Esophagus muscularis mucosa (tissue), 4 donors: ENCODE data around the gene CALB2. TPM values are rescaled to one million over a fixed set of nuclear protein-coding genes. Genes with fewer than 3 reads are reported as not detected.

Source experiments
- DNase-seq: peaks from one replicate; pipeline ENCODE4 v3.0.0-alpha.2; 2017; ENCODE audit errors: extremely low spot score
- H3K27ac ChIP-seq, 4 donors: fragments of 200-600 bp; sonication (generic); replicated peaks in 1 of 4; 1 replicate in 3 of 4; 2 replicates in 1 of 4; pipeline ENCODE4 v1.5.1; 2016 to 2019; ENCODE audit warnings: mild to moderate bottlenecking in 1 of 4
- H3K27me3 ChIP-seq, 4 donors: fragments of 200-600 bp; sonication (generic); one replicate each; pipeline versions ENCODE4 v1.5.1 to v1.6.0; 2016 to 2019
- H3K36me3 ChIP-seq, 4 donors: fragments of 200-600 bp; sonication (generic); one replicate each; pipeline ENCODE4 v1.5.1; 2016 to 2019
- H3K4me1 ChIP-seq, 4 donors: fragments of 200-600 bp; sonication (generic); one replicate each; pipeline ENCODE4 v1.5.1; 2016 to 2019
- H3K4me3 ChIP-seq, 4 donors: fragments of 200-600 bp; sonication (generic); 1 replicate in 2 of 4; 2 replicates in 2 of 4; pipeline ENCODE4 v1.5.1; 2016 to 2019; ENCODE audit warnings: mild to moderate bottlenecking in 4 of 4, moderate library complexity in 1 of 4
- H3K9me3 ChIP-seq, 4 donors: fragments of 200-600 bp; sonication (generic); 1 replicate in 3 of 4; 2 replicates in 1 of 4; pipeline ENCODE4 v1.5.1; 2016 to 2019
- EP300 ChIP-seq: sonication (generic); formaldehyde crosslinking; IDR thresholded peaks from one replicate; pipeline ENCODE4 v1.6.1; 2017; ENCODE audit warnings: antibody characterized with exemption
- POLR2A ChIP-seq: fragments of 450-650 bp; IDR thresholded peaks from one replicate; pipeline ENCODE4 v1.6.1; 2017; ENCODE audit warnings: antibody characterized with exemption, moderate library complexity, mild to moderate bottlenecking, low read depth
- POLR2AphosphoS5 ChIP-seq, 2 donors: sonication (generic); formaldehyde crosslinking; IDR thresholded peaks; one replicate each; pipeline ENCODE4 v1.6.1; 2017; ENCODE audit warnings: antibody characterized with exemption in 2 of 2
- WGBS: methylation state at CpG from one replicate; pipeline ENCODE4 v1.1.5; 2018; 5-methylcytosine and 5-hydroxymethylcytosine counted together
- intact Hi-C: fragments of 100-400 bp; cut with DNase I; formaldehyde crosslinking; loops from one replicate; pipeline ENCODE4 v1.15.1; 2023
- total RNA-seq, 4 donors: library from RNA; depleted of rRNA; stranded (reverse); fragments of >200 nt; gene quantifications; one replicate each; pipeline versions ENCODE4 v1.1.0 to v1.2.1, GENCODE V29; 2016
- TF ChIP-seq, protein P1 (sequence below), 3 experiments: fragments of 200-600 bp in 2 of 3; fragments of 450-650 bp in 1 of 3; sonication (generic) in 2 of 3; IDR thresholded peaks; one replicate each; pipeline ENCODE4 v1.5.1; 2017 to 2019; ENCODE audit warnings: antibody characterized with exemption in 3 of 3, mild to moderate bottlenecking in 2 of 3, moderate library complexity in 1 of 3

The CALB2 gene
- total RNA-seq, 4 donors from 2014 or later, result 0.71 to 3.6 (median 2.4) TPM

- H3K27me3 ChIP-seq, result peaks cover 0 to 52% (median 9%) of the 10 kb centered on the region in 4 donors
- H3K36me3 ChIP-seq, result no peaks in the 10 kb centered on the region
- TF ChIP-seq POLR2AphosphoS5 (IDR thresholded peaks at IDR 0.05) (no peak), EP300 (no peak)
- TF ChIP-seq, protein P1, sequence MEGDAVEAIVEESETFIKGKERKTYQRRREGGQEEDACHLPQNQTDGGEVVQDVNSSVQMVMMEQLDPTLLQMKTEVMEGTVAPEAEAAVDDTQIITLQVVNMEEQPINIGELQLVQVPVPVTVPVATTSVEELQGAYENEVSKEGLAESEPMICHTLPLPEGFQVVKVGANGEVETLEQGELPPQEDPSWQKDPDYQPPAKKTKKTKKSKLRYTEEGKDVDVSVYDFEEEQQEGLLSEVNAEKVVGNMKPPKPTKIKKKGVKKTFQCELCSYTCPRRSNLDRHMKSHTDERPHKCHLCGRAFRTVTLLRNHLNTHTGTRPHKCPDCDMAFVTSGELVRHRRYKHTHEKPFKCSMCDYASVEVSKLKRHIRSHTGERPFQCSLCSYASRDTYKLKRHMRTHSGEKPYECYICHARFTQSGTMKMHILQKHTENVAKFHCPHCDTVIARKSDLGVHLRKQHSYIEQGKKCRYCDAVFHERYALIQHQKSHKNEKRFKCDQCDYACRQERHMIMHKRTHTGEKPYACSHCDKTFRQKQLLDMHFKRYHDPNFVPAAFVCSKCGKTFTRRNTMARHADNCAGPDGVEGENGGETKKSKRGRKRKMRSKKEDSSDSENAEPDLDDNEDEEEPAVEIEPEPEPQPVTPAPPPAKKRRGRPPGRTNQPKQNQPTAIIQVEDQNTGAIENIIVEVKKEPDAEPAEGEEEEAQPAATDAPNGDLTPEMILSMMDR (IDR thresholded peaks at IDR 0.05), result peak in 1 of 3 experiments; percentile 18
- H3K27ac ChIP-seq, result no peak overlapping the region
- DNase-seq, result no peak
- H3K9me3 ChIP-seq, result no peaks in the 10 kb centered on the region
- intact Hi-C loops, result no loop called here
- WGBS, result 62% methylated on average over 4 of the region's 4 CpGs
- H3K4me1 ChIP-seq, result peaks cover 0 to 4% (median 0%) of the 10 kb centered on the region in 4 donors
- no peak overlapping the region for H3K4me3 ChIP-seq
These were observed 63.4 kb downstream of the CALB2 start for GRCh38 chr16:71421911-71422310.

DNA sequence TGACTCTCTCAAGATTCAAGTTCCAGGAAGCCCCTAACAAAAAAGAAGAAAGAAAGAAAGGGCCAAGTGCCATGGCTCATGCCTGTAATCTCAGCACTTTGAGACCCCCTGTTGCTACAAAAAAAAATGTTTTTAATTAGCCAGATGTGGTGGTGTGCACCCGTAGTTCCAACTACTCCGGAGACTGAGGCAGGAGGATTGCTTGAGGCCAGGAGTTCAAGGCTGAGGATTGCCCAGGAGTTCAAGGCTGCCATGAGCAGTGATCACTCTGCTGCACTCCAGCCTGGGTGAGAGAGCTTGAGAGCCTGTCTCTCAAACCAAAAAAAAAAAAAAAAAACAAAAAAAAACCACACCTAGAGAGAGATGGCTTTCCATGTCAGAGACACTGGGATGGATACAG lies 64.5 kb downstream of the CALB2 start:
- Histone ChIP-seq H3K27ac (no peak overlapping the region), H3K27me3 (peaks cover 0 to 59% (median 9%) of the 10 kb centered on the region in 4 donors), H3K36me3 (no peaks in the 10 kb centered on the region), H3K4me3 (no peak overlapping the region), H3K9me3 (peaks cover 0 to 3% (median 0%) of the 10 kb centered on the region in 4 donors), H3K4me1 (peaks cover 0 to 4% (median 0%) of the 10 kb centered on the region in 4 donors)
- intact Hi-C loops, result no loop called here
- TF ChIP-seq POLR2AphosphoS5 (IDR thresholded peaks at IDR 0.05), result no peak
- TF ChIP-seq, protein P1 (IDR thresholded peaks at IDR 0.05), result no peak
- TF ChIP-seq EP300, result no peak
- no peak for TF ChIP-seq POLR2A
- WGBS, result 59% methylated on average over 2 of the region's 2 CpGs
- no peak for DNase-seq

GRCh38 chr16:71423865-71424264 lies 65.3 kb downstream of the CALB2 start:
- DNase-seq, result no peak
- H3K27me3 ChIP-seq, result peaks cover 0 to 59% (median 9%) of the 10 kb centered on the region in 4 donors
- intact Hi-C loops, result no loop called here
- H3K4me3 ChIP-seq, result no peak overlapping the region
- 76% methylated on average over 7 of the region's 7 CpGs for WGBS
- peaks cover 0 to 6% (median 2%) of the 10 kb centered on the region in 4 donors for H3K9me3 ChIP-seq
- H3K36me3 ChIP-seq, result no peaks in the 10 kb centered on the region
- no peak overlapping the region for H3K27ac ChIP-seq
- no peak for TF ChIP-seq POLR2A
- H3K4me1 ChIP-seq, result peaks cover 0 to 4% (median 0%) of the 10 kb centered on the region in 4 donors

- H3K4me3 ChIP-seq, result no peak overlapping the region
These were observed 66.1 kb downstream of the CALB2 start for GRCh38 chr16:71424626-71425025.

GRCh38 chr16:71425746-71426068 lies 67.2 kb downstream of the CALB2 start:
- no peak for DNase-seq
- peak overlapping the region in 1 of 4 donors; percentile 18 for H3K4me3 ChIP-seq
- H3K27ac ChIP-seq, result no peak overlapping the region
- no peaks in the 10 kb centered on the region for H3K36me3 ChIP-seq
- WGBS, result 8% methylated on average over 18 of the region's 18 CpGs
- H3K27me3 ChIP-seq, result peaks cover 0 to 73% (median 9%) of the 10 kb centered on the region in 4 donors
- peaks cover 0 to 8% (median 2%) of the 10 kb centered on the region in 4 donors for H3K9me3 ChIP-seq
- intact Hi-C loops, result no loop called here
- H3K4me1 ChIP-seq, result peaks cover 0 to 4% (median 0%) of the 10 kb centered on the region in 4 donors
- TF ChIP-seq, protein P1 (IDR thresholded peaks at IDR 0.05), result no peak
- no peak for TF ChIP-seq POLR2AphosphoS5 (IDR thresholded peaks at IDR 0.05)

More at GRCh38 chr16:71424626-71425025, 66.1 kb downstream of the CALB2 start:
- TF ChIP-seq EP300 (no peak), POLR2AphosphoS5 (IDR thresholded peaks at IDR 0.05) (no peak)
- TF ChIP-seq, protein P1 (IDR thresholded peaks at IDR 0.05), result no peak
- H3K36me3 ChIP-seq, result no peaks in the 10 kb centered on the region
- DNase-seq, result no peak
- peaks cover 0 to 64% (median 9%) of the 10 kb centered on the region in 4 donors for H3K27me3 ChIP-seq
- H3K9me3 ChIP-seq, result peaks cover 0 to 8% (median 2%) of the 10 kb centered on the region in 4 donors
- no peak overlapping the region for H3K27ac ChIP-seq
- H3K4me1 ChIP-seq, result peaks cover 0 to 4% (median 0%) of the 10 kb centered on the region in 4 donors
- intact Hi-C loops, result no loop called here
- WGBS, result 78% methylated on average over 4 of the region's 6 CpGs
